Hematopoietic multipotent progenitor cell treated with erythropoietin and hydrocortisone succinate and interleukin-3 and kit ligand, for 8 days (in vitro differentiated cells): ENCODE measurements around the gene SNAP23.

Experiments
- DNase-seq: peaks from one replicate; pipeline ENCODE4 v3.0.0-alpha.2; 2015

The SNAP23 gene

DNA sequence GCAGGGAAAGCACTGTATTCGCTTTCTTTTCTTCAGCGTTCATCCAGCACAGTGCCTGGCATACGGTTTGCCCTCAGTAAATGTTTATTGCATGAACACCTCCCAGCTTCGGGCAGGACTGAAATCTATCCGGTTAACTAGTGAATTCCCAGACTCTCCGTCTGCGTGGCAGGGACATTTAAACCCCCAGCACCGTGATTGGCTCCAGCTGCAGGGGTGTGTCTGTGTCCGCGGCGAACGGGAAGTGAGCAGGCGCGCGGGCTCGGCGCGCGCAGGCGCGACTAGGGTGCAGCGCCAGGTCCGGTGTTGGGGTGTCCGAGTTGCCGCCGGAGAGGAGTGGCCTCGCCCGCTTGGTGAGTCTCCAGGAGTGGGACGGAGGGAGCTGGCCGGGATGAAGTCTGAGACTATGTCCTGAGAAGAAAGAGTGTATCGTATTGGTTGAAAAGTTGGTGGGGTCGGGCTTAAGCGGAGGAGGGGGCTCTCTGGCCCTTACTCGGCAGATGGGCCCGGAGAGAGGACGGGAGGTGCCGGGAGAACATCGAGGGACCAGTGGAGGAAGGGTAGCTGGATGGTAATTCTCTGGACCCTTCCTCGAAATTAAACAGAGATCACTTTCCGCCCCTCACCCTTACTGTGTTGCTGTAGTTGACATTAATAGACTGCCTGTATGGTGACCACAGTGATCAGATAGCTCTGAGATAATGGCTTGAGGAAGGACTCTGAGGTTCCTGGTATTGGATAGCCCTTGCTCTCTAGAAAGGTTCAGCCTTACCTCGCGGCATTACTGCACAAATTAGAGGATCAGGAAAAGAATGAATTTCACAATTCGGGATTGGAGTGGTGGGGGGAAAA, at the start of gene SNAP23:
Gene SNAP23, plus strand, starts transcription at position 274 of the 852 bp plus-strand sequence. CDS start 16,213 bp downstream, outside the sequence.
- peak; percentile 91 for DNase-seq

- no peak for DNase-seq
Measured at GRCh38 chr15:42447599-42447998, 47.8 kb upstream of the SNAP23 start.

DNA sequence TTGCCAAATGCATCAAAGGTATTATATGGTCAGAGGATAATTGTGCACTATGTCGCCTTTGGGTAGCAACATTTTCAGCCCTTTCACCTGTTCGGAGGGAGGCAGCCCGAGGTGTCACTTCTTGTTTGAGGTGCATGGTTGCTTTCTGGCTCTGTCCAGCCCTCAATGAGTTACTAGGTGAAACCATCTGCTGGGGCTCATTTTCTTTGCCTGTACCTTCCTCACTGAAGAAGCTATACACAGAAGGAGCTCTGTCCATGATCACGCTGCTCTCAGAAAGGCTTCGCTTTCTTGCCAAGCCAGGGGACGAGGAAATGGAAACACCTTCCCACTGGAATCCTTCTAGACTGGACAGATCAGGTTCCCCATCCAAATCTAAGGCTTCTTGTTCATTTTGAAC, 47.2 kb upstream of the SNAP23 start:
- no peak for DNase-seq

- no peak for DNase-seq
Measured at GRCh38 chr15:42449770-42450424, 45.5 kb upstream of the SNAP23 start.

GRCh38 chr15:42450425-42450790, 45.0 kb upstream of the SNAP23 start:
- no peak for DNase-seq

DNA sequence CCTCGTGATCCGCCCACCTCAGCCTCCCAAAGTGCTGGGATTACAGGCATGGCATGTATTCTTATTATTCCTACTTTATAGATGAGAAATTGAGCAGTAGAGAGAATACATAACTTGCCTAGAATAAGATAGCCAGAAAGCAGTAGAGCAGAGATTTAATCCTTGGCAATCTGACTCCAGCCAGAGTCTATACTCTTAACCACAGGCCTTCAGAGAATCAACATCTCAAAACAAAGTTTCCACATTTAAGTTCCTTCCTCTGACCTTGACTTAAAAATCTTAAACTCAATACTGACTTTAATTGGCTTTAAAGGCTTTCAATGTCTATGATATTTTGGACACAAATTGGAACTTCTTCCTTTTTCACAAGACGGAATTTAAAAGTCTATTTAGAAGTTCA, 41.6 kb upstream of the SNAP23 start:
- no peak for DNase-seq

- DNase-seq = no peak
Measured at GRCh38 chr15:42456531-42456930, 38.9 kb upstream of the SNAP23 start.

DNA sequence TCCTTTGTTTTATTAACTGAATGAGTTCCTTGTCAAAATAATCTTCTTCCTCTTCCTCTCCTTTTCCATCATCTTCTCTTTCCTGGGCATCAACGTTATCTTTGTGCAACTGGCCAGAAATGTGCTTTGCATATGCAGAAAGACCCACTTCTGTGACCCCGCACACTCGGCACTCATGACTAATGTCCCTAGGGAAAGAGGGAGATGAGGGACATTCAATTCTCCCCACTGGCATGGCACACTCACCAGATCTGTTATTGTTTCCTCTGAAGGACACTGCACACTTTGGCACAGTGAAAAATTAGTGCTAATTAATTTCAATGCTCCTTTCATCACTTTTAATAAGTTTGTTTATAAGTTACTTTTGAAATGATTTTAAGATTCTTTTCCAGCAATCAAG, 38.5 kb upstream of the SNAP23 start:
- DNase-seq = no peak

DNA sequence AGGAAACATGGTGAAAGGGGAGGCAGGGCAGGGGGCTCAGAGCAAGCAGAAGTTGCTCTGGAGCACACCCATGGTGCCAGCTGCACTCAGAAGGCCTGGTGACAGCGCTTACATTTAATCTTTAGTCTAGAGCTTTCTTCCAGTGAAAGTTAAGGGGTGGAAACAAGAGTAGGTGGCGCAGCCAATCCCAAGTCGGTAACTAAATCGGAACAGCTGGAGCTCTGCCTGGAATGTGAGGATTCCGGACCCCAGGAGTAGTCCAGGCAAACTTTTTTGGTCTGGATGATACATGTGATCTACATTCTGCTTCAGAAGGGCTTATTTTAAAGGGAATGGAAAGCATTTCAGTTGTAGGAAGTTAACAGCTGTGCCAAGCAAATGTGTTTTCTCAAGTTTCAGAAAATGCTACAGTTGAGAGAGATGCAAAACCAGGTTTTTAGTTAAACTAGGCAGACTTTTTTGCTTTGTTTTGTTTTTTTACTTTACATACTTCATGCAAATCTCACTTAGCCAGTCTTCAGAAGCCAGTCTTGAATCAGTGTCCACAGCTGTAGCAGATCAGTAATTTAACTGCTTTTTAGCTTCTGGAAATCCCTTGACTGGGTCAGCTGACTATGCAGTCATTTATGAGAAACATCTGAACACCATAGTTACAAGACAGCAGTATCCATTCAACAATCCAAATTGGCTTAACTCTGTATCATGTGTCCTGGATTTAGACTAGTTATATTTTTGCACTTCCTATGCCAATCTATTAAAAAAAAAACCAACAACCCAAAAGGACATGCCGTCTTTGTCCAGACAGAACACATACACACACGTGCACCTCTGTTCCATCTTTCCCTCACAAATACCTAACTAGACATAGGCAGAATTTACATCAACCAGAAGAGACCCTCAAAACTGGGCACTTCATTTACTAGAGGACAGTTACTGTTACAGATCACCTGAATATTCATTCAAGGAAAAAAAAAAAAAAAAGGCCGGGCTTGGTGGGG, 37.7 kb upstream of the SNAP23 start:
- no peak for DNase-seq

DNA sequence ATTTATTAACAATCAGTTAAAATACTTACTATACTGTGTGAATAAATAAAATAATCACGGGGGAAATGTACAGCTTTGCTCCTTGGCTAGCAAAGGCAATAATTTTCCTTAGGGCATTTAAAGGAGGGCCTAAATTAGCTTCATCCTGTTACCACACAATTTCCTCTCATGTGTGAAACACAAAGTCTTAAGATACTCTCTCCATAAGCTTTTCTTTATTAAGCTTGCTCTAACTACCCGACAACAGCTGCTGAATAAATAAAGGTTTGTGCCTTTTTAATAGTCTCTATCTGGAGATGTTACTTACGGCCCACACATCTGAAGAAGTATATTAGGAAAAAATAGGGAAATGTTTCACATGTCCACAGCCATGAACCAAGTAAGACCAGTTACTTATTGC, 34.2 kb upstream of the SNAP23 start:
- no peak for DNase-seq

GRCh38 chr15:42465520-42466259, 29.7 kb upstream of the SNAP23 start:
- no peak for DNase-seq

DNA sequence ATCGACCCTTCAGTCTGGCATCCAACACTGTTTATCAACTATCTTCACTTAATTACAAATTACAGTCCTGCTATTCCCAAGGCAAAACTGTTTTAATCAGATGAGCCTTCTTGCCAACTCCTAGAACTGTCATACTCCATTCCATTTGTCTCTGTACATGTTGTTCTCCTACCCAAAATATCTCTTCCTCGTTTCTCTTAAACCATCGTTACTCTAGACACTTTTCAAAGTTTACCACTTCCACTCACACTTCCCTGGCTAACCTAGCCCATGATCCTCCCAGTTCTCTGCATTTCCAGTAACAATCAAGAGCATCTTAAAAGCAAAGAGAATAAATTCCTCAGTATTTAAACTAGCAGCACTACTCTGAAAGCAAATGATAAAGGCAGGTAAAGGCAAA, 24.4 kb upstream of the SNAP23 start:
- no peak for DNase-seq

GRCh38 chr15:42474827-42475226, 20.6 kb upstream of the SNAP23 start:
- DNase-seq = peak; percentile 25

GRCh38 chr15:42482701-42483100, 12.7 kb upstream of the SNAP23 start:
- DNase-seq = no peak

DNA sequence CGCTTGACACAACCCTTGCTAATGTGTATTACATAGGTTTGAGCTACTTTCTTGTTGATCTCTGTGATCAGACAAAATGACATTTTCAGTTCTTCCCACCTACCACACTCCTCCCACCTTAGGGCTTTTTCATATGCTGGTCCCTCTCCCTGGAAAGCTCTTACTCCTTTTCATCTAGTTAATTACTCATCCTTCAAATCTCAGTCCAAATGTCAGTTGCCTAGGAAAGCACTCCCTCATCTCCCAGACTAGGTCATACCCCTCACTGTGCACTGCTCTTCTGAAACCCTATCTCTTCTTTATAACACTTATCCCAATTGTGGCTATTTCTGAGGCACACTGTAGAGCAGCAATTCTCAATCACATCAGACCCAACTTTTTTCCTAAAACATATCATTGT, 11.8 kb upstream of the SNAP23 start:
- DNase-seq = no peak

GRCh38 chr15:42490291-42490670, 5.2 kb upstream of the SNAP23 start:
- DNase-seq = peak; percentile 32

DNA sequence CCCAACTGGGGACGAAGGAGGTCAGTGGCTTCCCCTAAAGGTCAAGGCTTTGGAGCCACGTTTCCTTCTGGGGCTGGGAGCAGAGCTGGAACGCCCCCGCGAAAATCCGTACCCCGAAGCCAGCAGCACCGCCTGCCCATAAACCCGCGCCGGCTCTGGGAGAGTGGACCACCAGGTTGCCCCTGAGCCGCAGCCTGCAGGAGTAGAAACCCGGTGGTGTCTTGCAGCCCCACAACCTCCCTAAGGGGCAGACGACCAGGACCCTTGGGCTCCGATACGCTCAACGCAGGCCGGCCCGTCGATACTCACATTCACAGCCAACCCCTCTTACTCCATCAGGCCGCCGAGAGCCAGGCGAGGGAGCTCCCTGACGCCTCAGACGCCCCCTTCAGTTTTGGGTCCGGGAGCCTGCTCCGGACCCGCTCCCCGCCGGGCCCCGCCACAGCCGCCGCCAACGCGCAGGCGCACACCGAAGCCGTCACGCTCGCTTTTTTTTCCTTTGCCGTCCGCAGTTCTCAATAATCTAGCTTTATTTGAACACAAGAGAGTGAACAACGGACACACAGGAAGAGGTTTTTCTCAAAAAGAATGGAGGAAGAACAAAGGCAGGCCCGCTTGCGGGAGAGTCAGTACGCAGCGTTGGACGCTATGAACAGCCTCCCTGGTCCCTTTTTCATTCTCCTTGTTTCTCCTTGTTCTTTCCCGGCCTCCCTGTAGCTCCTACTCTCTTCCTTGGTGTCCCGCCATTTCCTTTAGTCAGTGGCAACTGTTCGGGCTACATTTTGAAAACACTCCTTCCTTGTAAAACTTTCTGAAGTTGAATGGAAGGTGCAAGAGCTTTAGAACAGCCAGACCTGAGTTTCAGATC, 4.5 kb upstream of the SNAP23 start, which contains the start of gene ZNF106:
Gene ZNF106, minus strand, starts transcription at position 471 of the 868 bp plus-strand sequence. CDS start 18,852 bp downstream, outside the sequence.
- DNase-seq = peak; percentile 93

GRCh38 chr15:42491539-42492225, 3.8 kb upstream of the SNAP23 start:
- DNase-seq = no peak

GRCh38 chr15:42493679-42494078, 1.8 kb upstream of the SNAP23 start:
- DNase-seq = no peak

DNA sequence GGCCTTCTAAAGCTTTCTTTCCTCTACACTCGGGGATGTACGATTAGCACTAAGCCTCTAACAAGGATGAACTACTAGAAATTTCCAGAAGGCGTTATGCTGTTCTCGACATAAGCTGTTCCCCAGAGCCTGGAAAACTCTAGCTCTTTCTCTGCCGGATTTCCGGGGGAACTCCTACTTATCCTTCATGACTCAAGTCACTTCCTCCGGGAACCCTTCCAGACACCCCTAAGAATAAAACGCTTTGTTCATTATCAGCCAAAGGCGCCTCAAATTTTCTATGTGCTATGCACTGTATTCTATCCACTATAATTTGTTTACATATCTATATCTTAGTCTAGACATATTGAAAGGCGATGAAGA, 455 bp upstream of the SNAP23 start:
- no peak for DNase-seq
